Hematopoietic multipotent progenitor cell treated with erythropoietin and hydrocortisone succinate and interleukin-3 and kit ligand, for 6 days (in vitro differentiated cells): Measurements from ENCODE around the gene KCNN3.

Experiments
- DNase-seq: peaks from one replicate; pipeline ENCODE4 v3.0.0-alpha.2; 2015

KCNN3 gene

GRCh38 chr1:154719586-154720327 lies 150.3 kb downstream of the KCNN3 start:
- DNase-seq: no peak

DNA sequence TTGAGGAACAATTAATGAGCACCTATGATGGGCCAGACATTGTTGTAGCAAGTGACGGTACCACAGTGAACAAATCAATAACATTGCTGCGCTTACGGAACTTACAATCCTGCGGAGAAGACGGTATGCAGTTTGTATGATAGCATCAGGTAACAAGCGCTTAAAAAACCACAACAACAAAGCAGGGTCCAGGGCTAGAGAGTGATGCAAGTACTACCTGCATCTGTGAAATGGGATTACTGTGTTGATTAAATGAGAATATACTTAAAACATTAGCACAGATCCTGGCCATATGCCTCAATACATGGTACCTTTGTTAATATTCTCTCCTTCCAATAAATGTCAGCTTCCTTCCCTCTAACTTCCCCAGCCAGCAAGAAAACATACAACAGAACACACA lies 151.5 kb downstream of the KCNN3 start:
- no peak for DNase-seq

DNA sequence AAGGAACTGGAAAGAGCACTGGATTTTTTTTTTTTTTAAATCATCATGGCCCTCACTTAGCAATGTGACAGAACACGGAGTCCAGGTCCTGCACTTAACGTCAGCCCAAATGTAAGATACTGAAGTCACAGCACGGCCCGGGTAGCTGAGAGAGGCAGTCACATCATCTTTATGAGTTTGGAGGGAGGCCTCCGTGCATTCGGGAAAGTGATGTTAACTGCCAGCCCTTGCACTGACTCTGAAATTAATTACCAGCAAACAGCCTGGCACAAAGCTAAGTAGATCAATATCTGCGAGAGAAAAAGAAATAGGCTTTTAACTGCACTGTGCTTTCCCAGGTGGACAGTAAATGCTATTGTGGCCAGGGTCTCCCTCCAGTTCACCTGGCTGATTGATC lies 152.6 kb downstream of the KCNN3 start:
- DNase-seq: no peak

DNA sequence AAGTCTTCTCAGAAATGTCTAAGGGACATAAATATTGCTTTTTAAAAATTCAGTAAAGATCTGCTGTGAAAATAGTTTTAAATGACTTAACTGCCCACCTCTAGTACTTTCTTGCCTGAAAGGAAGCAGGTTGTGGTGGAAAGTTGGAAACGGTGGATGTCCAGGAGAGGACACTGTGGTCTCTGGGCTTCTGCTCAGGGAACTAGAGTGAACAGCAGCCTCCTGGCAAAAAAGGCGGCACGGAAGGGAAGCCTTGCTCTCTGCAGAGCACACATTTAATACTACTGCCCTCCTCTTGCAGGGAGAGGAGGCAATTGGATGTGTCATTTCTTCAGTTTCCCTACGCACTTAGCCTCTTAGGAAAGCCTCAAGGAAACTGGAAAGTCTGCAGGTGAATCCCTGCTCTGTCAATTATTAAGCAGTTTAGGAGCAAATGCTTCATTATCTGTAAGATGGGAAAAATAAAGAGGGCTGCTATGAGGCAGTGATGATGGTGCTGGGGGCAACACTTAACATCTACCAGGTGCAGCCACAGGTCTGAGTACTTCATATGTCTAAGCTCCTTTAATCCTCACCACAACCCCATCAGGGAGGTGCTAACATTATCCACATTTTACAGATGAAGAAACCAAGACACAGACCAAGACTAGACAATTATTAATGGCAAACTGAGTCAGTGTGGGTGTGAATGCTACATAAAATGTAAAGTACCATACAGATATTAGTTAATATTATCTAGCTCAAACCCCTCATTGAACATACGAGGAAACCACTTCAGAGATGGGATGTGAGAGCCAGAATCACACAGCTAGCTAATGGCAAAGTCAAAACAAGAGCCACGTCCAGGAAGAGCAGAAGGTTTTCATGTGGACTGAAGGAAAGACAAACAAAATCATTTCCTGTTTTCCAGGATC lies 153.2 kb downstream of the KCNN3 start:
- no peak for DNase-seq

DNA sequence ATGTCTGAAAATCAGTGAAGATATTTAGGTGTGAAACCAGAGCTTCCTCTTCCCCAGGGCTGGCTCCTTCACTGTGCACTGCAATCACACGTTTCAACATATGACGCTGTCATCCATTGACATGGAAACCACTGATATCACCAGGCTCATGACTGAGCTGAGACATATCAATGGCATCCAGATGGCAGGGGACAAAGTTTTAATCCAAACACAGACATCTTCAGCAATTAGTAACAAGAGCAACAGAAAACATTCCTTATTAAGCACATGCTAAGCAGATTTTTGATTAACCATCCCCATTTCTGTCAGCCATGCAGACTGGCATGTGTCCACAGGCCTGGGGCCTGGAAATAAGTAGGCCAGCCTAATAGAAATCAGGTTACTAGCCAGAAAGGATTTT lies 154.1 kb downstream of the KCNN3 start:
- DNase-seq: peak; percentile 76

GRCh38 chr1:154715385-154715784 lies 154.7 kb downstream of the KCNN3 start:
- DNase-seq: no peak

GRCh38 chr1:154714638-154715037 lies 155.4 kb downstream of the KCNN3 start:
- DNase-seq: peak; percentile 46

DNA sequence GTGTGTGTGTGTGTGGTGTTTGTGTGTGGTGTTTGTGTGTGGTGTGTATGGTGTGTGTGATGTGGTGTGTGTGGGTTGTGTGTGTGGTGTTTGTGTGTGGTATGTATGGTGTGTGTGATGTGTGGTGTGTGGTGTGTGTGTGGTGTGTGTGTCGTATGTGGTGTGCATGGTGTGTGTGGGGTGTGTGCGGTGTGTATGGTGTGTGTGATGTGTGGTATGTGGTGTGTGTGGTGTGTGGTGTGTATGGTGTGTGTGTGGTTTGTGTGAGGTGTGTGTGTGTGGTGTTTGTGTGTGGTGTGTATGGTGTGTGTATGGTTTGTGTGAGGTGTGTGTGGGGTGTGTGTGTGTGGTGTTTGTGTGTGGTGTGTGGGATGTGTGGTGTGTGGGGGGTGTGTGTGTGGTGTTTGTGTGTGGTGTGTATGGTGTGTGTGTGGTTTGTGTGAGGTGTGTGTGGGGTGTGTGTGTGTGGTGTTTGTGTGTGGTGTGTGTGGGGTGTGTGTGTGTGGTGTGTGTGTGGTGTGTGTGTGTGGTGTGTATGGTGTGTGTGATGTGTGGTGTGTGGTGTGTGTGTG lies 155.9 kb downstream of the KCNN3 start:
- no peak for DNase-seq

DNA sequence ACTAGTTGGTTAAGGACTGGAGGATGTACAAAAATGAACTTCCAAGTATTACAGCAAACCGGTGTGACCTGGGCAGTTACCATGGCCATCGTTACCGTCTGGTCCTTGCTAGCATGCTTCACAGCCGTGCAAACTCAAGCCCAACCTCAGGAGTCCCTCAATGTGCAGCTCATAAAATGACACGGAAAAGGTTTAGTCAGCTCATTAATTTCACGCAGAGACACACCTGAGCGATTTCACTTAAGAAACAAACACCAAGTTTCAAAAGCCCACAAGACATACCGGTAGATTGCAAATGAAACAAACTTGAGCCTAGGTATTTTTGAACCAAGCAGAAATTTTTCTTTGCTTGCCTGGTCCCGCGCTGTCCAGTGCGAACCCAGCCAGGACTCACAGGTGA lies 157.1 kb downstream of the KCNN3 start:
- no peak for DNase-seq

DNA sequence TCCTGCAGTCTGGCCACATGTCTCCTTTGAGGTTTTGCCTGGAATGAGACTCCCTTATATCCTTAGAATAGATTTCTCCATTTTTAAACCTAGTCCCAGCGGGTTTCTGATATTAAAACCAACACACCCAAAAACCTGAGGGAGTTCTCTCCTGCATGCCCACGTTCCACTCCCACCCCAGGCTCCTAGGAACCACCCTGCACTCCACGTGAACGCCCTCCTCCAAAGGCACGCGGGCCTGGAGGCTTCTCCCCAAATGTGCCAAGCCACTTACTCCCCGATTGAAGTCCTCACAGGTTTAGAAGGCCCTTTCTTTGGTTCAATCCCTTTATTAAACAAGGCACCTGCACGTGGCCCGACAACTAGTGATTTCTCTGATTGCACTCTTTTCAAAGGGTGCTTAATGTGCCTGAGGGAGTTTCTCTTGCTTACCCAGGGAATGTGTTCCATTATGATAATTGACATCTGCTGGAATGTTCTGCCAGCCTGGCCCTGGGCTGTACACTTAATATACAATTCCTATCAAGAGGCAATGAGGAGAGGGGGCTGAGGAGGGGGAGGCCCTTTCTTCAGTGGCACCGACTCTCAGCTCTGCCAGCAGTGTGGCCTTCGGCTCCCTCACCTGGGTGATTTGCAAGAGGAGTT lies 157.8 kb downstream of the KCNN3 start:
- DNase-seq: no peak

DNA sequence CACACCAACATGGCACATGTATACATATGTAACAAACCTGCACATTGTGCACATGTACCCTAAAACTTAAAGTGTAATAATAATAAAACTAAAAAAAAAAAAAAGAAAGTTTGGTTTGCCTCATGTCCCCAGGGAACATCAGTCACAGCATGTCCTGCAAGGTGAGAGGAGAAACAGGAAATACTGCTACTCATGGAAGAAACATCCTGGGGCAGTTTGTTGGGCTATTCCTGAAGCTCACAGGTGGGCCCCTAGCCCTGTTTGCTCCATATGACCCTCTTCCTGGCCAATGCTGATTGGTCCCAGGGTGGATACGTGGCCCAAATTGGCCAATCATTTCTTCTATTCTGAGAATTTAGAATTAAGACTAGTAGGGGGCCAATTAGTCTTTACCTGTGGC lies 158.7 kb downstream of the KCNN3 start:
- DNase-seq: no peak

DNA sequence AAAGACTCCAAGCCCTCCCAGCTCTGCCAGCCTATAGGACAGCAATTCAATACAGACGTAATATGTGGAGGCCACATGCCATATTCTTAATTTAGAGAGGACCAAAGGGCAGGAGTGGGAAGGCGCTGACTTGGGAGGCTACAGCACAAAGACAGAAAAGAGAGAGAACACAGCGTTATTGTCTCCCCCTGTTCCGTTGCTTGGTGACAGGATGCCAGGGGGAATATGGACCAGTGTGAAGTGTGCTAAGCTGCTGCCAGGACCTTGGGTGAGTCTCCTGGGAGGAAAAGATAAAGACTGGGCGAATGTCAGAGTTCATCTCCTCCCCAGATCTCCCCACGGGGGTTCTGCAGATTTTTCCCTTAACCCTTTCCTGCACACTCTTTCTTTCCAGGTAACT lies 160.0 kb downstream of the KCNN3 start:
- no peak for DNase-seq

DNA sequence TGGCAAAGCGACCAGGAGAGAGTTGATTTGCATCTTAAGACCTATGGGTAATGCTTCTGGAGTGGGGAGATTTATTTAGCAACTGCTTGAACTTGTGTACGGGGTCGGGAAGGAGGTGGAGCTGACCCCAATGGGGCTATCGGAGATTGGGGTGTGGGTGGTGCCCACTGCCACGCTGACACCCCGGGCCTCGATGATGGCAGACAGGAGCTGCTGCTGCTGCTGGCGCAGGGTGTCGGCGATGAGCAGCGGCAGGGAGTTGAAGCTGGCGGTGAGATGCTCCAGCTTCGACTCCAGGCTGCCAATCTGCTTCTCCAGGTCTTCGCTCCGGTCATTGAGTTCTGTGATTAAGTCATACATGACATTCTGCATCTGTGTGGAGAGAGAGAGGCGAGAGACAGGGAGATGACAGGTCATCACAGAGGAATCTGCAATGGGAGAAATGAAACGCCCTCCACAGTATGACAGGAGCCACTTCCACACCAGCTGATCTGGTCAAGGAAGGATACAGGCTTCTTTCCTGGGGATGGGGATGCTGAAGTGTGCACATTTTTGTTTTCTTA lies 162.1 kb downstream of the KCNN3 start:
- no peak for DNase-seq

- no peak for DNase-seq
Measured at GRCh38 chr1:154706851-154707250, 163.2 kb downstream of the KCNN3 start.

DNA sequence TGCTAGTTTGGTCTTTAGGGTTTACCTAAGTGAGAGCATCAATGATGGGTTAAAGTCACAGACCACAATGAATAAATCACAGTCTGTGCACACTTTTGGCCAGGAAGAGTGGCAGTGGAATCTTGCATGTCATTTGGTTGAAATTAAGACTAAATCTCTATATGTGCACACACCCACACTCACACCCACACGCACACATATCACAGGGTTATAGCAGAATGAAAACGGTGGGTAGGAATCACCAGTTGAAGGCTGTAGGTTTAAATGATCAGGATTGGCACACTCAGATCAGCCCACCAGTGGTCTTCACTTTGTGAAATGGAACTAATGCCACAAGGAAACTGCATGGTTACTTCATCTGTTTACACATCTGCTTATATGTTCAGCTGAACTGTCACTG lies 164.5 kb downstream of the KCNN3 start:
- DNase-seq: no peak

DNA sequence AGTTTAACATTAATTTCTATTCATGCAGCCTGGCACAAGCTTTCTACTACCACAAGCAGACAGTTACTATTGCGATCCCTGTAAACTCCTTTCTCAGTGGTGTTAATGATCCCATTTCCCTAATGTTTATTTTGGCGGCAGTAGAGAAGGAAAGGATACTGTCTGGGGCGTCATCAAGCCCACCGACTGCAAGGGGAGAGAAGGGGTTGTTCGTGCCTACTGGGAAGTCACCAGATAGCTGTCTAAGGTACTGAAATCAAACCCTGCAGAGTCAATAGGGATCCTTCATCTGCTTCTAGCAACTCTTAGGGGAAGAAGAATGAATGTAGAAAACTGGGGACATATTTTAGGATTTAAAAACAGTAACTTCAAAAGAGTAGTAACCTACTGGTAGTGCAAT lies 166.9 kb downstream of the KCNN3 start:
- DNase-seq: no peak

DNA sequence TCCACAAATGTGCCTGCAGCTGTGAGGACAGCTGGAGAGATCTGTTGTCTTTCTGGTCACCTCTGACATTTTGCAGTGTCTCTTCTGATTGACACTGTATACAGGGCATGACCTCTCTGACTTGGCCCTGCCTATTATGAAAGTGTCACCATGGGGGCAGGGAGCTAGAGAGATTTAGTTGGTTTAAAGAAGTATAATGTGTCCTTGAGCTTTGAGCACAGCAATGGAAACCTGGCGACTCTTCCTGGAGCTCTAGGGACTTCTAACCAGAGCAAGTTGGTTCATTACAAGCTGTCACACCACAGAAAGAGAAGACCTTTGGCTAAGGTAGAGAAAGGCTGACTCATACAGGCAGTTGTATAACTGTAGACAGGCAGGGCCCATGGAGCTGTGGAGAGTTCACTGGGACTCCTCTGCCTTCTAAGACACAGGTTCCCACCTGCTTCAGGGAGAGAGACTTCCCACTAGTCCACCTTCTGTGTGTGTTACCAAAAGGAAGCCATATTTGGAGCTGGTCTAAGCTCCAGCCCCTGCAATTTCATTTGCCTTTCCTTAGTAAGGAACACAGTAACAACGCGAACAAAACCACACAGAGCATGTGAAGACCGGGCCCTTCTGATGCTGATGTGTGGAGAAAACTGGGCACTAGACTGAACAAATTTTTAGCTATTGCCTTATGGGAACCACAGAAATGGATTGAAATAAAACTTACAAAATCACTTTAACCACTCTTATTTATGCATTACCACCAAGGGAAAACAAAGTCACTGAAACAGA lies 171.6 kb downstream of the KCNN3 start:
- DNase-seq: no peak

DNA sequence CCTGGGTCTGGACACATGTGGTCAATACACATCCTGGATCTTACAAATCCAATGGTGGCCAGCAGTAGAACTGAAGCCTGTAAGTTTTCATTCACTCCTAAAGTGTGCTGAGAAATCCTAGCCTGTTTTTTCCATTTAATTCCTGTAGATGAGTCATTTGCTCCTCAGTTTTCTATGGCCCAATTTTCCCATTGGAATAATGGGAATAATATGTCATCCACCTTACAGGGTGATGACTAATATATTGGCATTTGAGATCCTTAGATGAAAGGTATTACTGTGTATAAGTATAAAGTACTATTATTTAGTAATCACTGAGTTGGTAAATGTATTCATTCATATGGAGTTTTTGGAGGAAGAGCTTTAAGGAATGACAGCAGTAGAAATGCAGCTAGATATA lies 172.4 kb downstream of the KCNN3 start:
- DNase-seq: no peak

GRCh38 chr1:154696456-154696855 lies 173.6 kb downstream of the KCNN3 start:
- DNase-seq: no peak

DNA sequence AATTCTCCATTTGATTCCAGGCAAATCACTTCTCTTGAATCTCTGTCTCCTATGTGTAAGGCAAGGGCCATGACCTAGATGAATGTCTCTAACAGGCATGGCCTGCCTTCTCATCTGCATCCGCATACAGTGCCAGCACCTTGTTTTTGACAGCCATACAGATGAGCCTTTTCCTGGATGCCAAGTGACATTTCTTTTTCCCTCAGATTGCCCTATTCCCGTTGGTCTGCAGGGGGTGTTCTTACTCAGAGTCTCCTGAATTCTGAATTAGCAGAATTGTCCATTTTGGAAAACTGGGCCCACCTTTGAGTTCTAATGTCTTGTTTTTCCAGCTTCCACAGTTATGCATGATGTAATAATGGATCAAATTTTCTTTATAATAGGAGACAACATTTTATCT lies 174.1 kb downstream of the KCNN3 start:
- DNase-seq: no peak

DNA sequence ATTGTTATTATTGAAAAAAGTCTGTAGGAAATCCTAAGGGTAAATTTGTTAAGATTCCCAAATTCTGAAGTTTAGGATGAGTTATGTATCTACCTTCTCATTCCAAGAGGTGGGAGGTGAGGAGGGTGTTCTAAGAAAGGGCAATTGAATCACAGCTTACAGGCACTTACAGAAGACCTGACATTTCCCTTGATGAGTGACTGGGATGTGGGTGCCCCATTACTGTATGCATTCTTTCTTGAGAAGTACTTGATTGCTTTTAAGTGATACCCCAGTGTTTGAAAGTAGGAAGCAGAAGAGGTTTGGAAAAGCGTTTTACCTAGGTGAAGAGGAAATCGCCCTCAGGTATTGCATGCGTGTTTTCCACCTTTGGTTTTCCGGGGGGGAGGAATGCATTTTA lies 175.1 kb downstream of the KCNN3 start:
- no peak for DNase-seq

DNA sequence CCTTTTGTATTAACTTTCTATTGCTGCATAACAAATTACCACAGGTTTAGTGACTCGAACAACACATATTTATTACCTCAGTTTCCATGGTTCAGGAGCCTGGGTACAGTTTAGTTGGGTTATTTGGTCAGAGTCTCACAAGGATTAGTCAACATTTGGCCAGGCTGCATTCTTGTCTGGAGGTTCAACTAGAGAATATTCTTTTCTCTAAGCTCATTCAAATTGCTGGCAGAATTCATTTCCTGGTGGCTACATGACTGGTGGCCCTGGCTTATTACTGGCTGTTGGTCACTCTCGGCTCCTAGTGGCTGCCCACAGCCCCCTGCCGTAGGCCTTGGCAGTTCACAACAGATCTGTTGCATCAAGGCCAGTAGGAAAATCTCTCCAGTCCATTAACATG lies 181.0 kb downstream of the KCNN3 start:
- DNase-seq: no peak
